Heart right ventricle (tissue), 16 donors: ENCODE data around the gene SLC39A6. TPM values are rescaled to one million over a fixed set of nuclear protein-coding genes. Genes with fewer than 3 reads are reported as not detected.
"Not testable (repeated sequence)": the region's sequence is repeated elsewhere in the genome, so short reads cannot be mapped to it uniquely, and the experiment has no call there.

ENCODE experiments used
- ATAC-seq, 8 donors: fragments of 200-7000 bp; cut with Tn5 transposase; one replicate each; pipeline ENCODE4 v1.9.1; 2020; ENCODE audit warnings: mild to moderate bottlenecking in 8 of 8, moderate library complexity in 8 of 8, moderate number of reproducible peaks in 1 of 8
- DNase-seq, 2 donors: peaks; one replicate each; pipeline ENCODE4 v3.0.0-alpha.2; 2020
- H3K27ac ChIP-seq, 10 donors: fragments of 200-600 bp; sonication (generic) in 2 of 10; one replicate each; pipeline versions ENCODE4 v1.5.0 to v1.8.0; 2020 to 2022; ENCODE audit warnings: mild to moderate bottlenecking in 3 of 10
- H3K27me3 ChIP-seq, 7 donors: fragments of 200-600 bp; one replicate each; pipeline ENCODE4 v1.8.0; 2021 to 2022; ENCODE audit warnings: mild to moderate bottlenecking in 2 of 7
- H3K36me3 ChIP-seq, 9 donors: fragments of 200-600 bp; sonication (generic) in 1 of 9; one replicate each; pipeline versions ENCODE4 v1.5.0 to v1.8.0; 2020 to 2022; ENCODE audit warnings: mild to moderate bottlenecking in 2 of 9
- H3K4me1 ChIP-seq, 9 donors: fragments of 200-600 bp; sonication (generic) in 1 of 9; one replicate each; pipeline versions ENCODE4 v1.5.0 to v1.8.0; 2020 to 2022; ENCODE audit warnings: mild to moderate bottlenecking in 4 of 9
- H3K4me3 ChIP-seq, 10 donors: fragments of 200-600 bp; sonication (generic) in 2 of 10; one replicate each; pipeline versions ENCODE4 v1.5.0 to v1.8.0; 2020 to 2022; ENCODE audit warnings: mild to moderate bottlenecking in 7 of 10, moderate library complexity in 2 of 10
- H3K9me3 ChIP-seq, 11 donors: fragments of 200-600 bp in 10 of 11; sonication (generic) in 2 of 11; one replicate each; pipeline versions ENCODE4 v1.5.0 to v1.8.0; 2013 to 2022; ENCODE audit warnings: mild to moderate bottlenecking in 2 of 11, control low read depth in 1 of 11, moderate library complexity in 1 of 11
- CTCF ChIP-seq, 9 donors: fragments of 200-600 bp; sonication (generic) in 2 of 9; IDR thresholded peaks; one replicate each; pipeline versions ENCODE4 v1.5.0 to v1.8.0; 2021 to 2022; ENCODE audit warnings: antibody characterized with exemption in 9 of 9, mild to moderate bottlenecking in 5 of 9, moderate library complexity in 1 of 9
- WGBS, 2 donors: extraction: QIAGEN DNeasy Blood & Tissue Kit; methylation state at CpG; one replicate each; pipeline ENCODE4 v1.1.7; 2013; ENCODE audit warnings: inconsistent platforms in 1 of 2; 5-methylcytosine and 5-hydroxymethylcytosine counted together
- intact Hi-C, 10 donors: fragments of 100-400 bp; cut with DNase I; formaldehyde crosslinking; loops; one replicate each; pipeline versions ENCODE4 v1.11.1 to v1.14.2; 2022
- polyA plus RNA-seq, 2 donors: library from polyadenylated mRNA; stranded (reverse); fragments of 200-250 nt; gene quantifications; one replicate each; pipeline ENCODE4 v1.2.3, GENCODE V29; 2013
- total RNA-seq, 10 donors: library from RNA; stranded (reverse); fragmentation: NEBNext Ultra II Directional in 3 of 10; extraction: Animal tissue kit (Norgen Biotek cat#: 25700) in 3 of 10; gene quantifications; one replicate each; pipeline versions ENCODE4 v1.2.1 to v1.2.4, GENCODE V29; 2021 to 2023
- donor health status: Arrhythmogenic right ventricular cardiomyopathy.
- donor health status: ischemic (EF 13 %, LVEDD 7.1; RV severe dilation, severe dysfunction).
- donor health status: healthy with polysubstance abuse.
- donor health status: DM: no; HTN: yes; CAD: no.
- donor health status: DM: no; HTN: no; CAD: no.
- donor health status: ischemic (EF 25% LVEDD 6.9; RV normal size, moderate dysfunction).
- donor health status: ischemic (EF 25% LVEDD 5.7; RV mildly dilated, moderate dysfunction).
- donor health status: healthy.
- donor health status: DM: yes; HTN: yes; CAD: no.
- donor health status: Ischemic cardiomyopathy.
- donor health status: ischemic (EF 35%, LVEDD 5.7; RV mildly dilated, moderate dysfunction).
- donor health status: nonischemic (EF 11% LVEDD 7.7; RV severe dilation, severe dysfunction).
- donor health status: DM: yes; HTN: yes; CAD: no.
- donor health status: PGD.
- donor health status: ischemic (EF 29% LVEDD 5.4; RV normal size, mild dysfunction).
- donor health status: nonischemic (EF 23%, LVEDD 6.1; RV moderate dilation, normal function).

The SLC39A6 gene
- total and polyA plus RNA-seq, 12 donors = 3.5 to 18.4 (median 12.7) TPM

- intact Hi-C loops = loop anchor here in 3 of 10 donors (5.0 to 10.0 kb wide), 2 partner anchors 59 to 112 kb away; partner anchors contain the start of gene RPRD1A (in 3 of the 3)
Measured at GRCh38 chr18:36126668-36127067, 2.5 kb downstream of the SLC39A6 start.

GRCh38 chr18:36124841-36125240 is 4.3 kb downstream of the SLC39A6 start:
- intact Hi-C loops = loop anchor here in 3 of 10 donors (5.0 to 10.0 kb wide), 2 partner anchors 58 to 110 kb away; partner anchors contain the start of gene RPRD1A (in 3 of the 3)
- H3K4me3 ChIP-seq = no peak overlapping the region
- H3K36me3 ChIP-seq = peaks cover 0 to 63% (median 16%) of the 10 kb centered on the region in 9 donors
- ATAC-seq (no peak), DNase-seq (no peak)
- WGBS, 2 donors = 95 to 96% methylated on average over 4 of the region's 4 CpGs
- peaks cover 0 to 15% (median 8%) of the 10 kb centered on the region in 9 donors for H3K4me1 ChIP-seq
- TF ChIP-seq CTCF (IDR thresholded peaks at IDR 0.05) = no peak
- no peaks in the 10 kb centered on the region for H3K9me3 ChIP-seq
- H3K27me3 ChIP-seq = no peaks in the 10 kb centered on the region
- H3K27ac ChIP-seq = no peak overlapping the region

More at GRCh38 chr18:36126668-36127067, 2.5 kb downstream of the SLC39A6 start:
- Histone ChIP-seq H3K36me3 (peaks cover 0 to 45% (median 10%) of the 10 kb centered on the region in 9 donors), H3K27ac (no peak overlapping the region), H3K4me1 (peaks cover 0 to 33% (median 22%) of the 10 kb centered on the region in 9 donors), H3K4me3 (no peak overlapping the region), H3K27me3 (no peaks in the 10 kb centered on the region), H3K9me3 (no peaks in the 10 kb centered on the region)
- WGBS, 2 donors = 93 to 95% methylated on average over 8 of the region's 8 CpGs
- no peak for DNase-seq
- no peak for ATAC-seq
- TF ChIP-seq CTCF (IDR thresholded peaks at IDR 0.05) = no peak

GRCh38 chr18:36120297-36120696 is 8.8 kb downstream of the SLC39A6 start:
- WGBS, 2 donors = 93 to 97% methylated on average over 3 of the region's 3 CpGs
- no peak for TF ChIP-seq CTCF (IDR thresholded peaks at IDR 0.05)
- H3K4me3 ChIP-seq = no peak overlapping the region
- no peaks in the 10 kb centered on the region for H3K27me3 ChIP-seq
- no peak for DNase-seq
- H3K4me1 ChIP-seq = no peaks in the 10 kb centered on the region
- intact Hi-C loops = loop anchor here in 1 of 10 donors (10.0 kb wide), 1 partner anchor 105 kb away; no protein-coding TSS in a partner anchor
- no peaks in the 10 kb centered on the region for H3K9me3 ChIP-seq
- H3K27ac ChIP-seq = no peak overlapping the region
- H3K36me3 ChIP-seq = peaks cover 0 to 98% (median 17%) of the 10 kb centered on the region in 9 donors
- no peak for ATAC-seq

GRCh38 chr18:36116771-36117170 is 12.4 kb downstream of the SLC39A6 start:
- H3K27me3 ChIP-seq, H3K4me1 ChIP-seq, DNase-seq, H3K9me3 ChIP-seq, H3K4me3 ChIP-seq, H3K27ac ChIP-seq, intact Hi-C loops, ATAC-seq: not testable (repeated sequence)
- WGBS, 2 donors = 92 to 98% methylated on average over 11 of the region's 11 CpGs
- peaks cover 0 to 100% (median 26%) of the 10 kb centered on the region in 9 donors for H3K36me3 ChIP-seq

GRCh38 chr18:36114738-36115137 is 14.4 kb downstream of the SLC39A6 start:
- 90 to 91% methylated on average over 1 of the region's 1 CpG for WGBS, 2 donors
- Histone ChIP-seq H3K9me3 (no peaks in the 10 kb centered on the region), H3K4me3 (no peak overlapping the region), H3K4me1 (no peaks in the 10 kb centered on the region), H3K36me3 (peaks cover 0 to 97% (median 24%) of the 10 kb centered on the region in 9 donors), H3K27me3 (no peaks in the 10 kb centered on the region), H3K27ac (no peak overlapping the region)
- DNase-seq = no peak
- no peak for TF ChIP-seq CTCF (IDR thresholded peaks at IDR 0.05)
- no peak for ATAC-seq
- intact Hi-C loops = no loop called here
